Upper lobe of left lung (tissue), 4 donors: ENCODE measurements around the gene EPOP.
A peak's percentile ranks its signal among the peaks of the same experiment; 100 is the strongest.

Source experiments
- POLR2A ChIP-seq, 4 donors: fragments of 450-650 bp; IDR thresholded peaks; one replicate each; pipeline ENCODE4 v1.5.1; 2016 to 2017; ENCODE audit warnings: antibody characterized with exemption in 4 of 4, mild to moderate bottlenecking in 2 of 4
- POLR2AphosphoS5 ChIP-seq, 2 donors: sonication (generic); formaldehyde crosslinking; IDR thresholded peaks; one replicate each; pipeline ENCODE4 v1.5.1; 2017; ENCODE audit warnings: antibody characterized with exemption in 2 of 2

GRCh38 chr17:38704606-38705522, 30.1 kb upstream of the EPOP start, which contains the start of gene MLLT6:
- peak; percentile 41 to 47 for TF ChIP-seq POLR2AphosphoS5 (IDR thresholded peaks at IDR 0.05)
- peak in 1 of 4 donors; percentile 50 for TF ChIP-seq POLR2A (IDR thresholded peaks at IDR 0.05)
